Measurements from ENCODE around the gene NYAP2.
A peak's percentile ranks its signal among the peaks of the same experiment; 100 is the strongest.

- TF ChIP-seq GATA3 (IDR thresholded peaks at IDR 0.05; ENCODE audit: low read depth, low read length), result 0 out of 2 replicates have a peak, but pooled peaks have one; percentile 26
- TF ChIP-seq GATA2 (IDR thresholded peaks at IDR 0.05; ENCODE audit: low read depth, low read length), result no peak; the same call in 1 of the 2 replicates
Observed at GRCh38 chr2:225438248-225438647, 38.7 kb downstream of the NYAP2 start.
